Transverse colon (tissue), 4 donors: Measurements from ENCODE around the gene PGRMC2. TPM values are rescaled to one million over a fixed set of nuclear protein-coding genes. Genes with fewer than 3 reads are reported as not detected.

Experiments used
- DNase-seq: peaks from one replicate; pipeline ENCODE4 v3.0.0-alpha.2; 2019
- H3K27ac ChIP-seq, 4 donors: fragments of 200-600 bp; sonication (generic); 2 replicates each; pipeline ENCODE4 v1.5.1; 2016 to 2018; ENCODE audit warnings: inconsistent platforms in 4 of 4
- H3K27me3 ChIP-seq: fragments of 200-600 bp; sonication (generic); 2 replicates; pipeline ENCODE4 v1.5.1; 2017; ENCODE audit warnings: inconsistent platforms
- H3K36me3 ChIP-seq, 4 donors: fragments of 200-600 bp; sonication (generic); 2 replicates each; pipeline ENCODE4 v1.5.1; 2017 to 2019; ENCODE audit warnings: inconsistent platforms in 4 of 4
- H3K4me1 ChIP-seq, 4 donors: fragments of 200-600 bp; sonication (generic); 2 replicates each; pipeline ENCODE4 v1.5.1; 2017 to 2020; ENCODE audit warnings: inconsistent platforms in 4 of 4
- H3K4me3 ChIP-seq, 4 donors: fragments of 200-600 bp; sonication (generic); 1 replicate in 1 of 4; 2 replicates in 3 of 4; pipeline versions ENCODE4 v1.5.1 to v1.6.1; 2017 to 2019; ENCODE audit warnings: inconsistent platforms in 4 of 4
- H3K9me3 ChIP-seq, 2 donors: fragments of 200-600 bp; sonication (generic); 2 replicates each; pipeline ENCODE4 v1.5.1; 2017 to 2019; ENCODE audit warnings: inconsistent platforms in 2 of 2
- CTCF ChIP-seq, 5 experiments: fragments of 200-600 bp in 3 of 5; fragments of 450-650 bp in 2 of 5; sonication (generic) in 3 of 5; IDR thresholded peaks; 1 replicate in 2 of 5; 2 replicates in 3 of 5; pipeline ENCODE4 v1.5.1; 2016 to 2017; ENCODE audit warnings: antibody characterized with exemption in 5 of 5, inconsistent platforms in 3 of 5, mild to moderate bottlenecking in 2 of 5, moderate library complexity in 1 of 5
- EP300 ChIP-seq: sonication (generic); formaldehyde crosslinking; IDR thresholded peaks from one replicate; pipeline ENCODE4 v1.6.1; 2017; ENCODE audit warnings: antibody characterized with exemption, low read depth
- POLR2A ChIP-seq: fragments of 450-650 bp; IDR thresholded peaks from one replicate; pipeline ENCODE4 v1.6.1; 2016; ENCODE audit warnings: antibody characterized with exemption, mild to moderate bottlenecking, moderate library complexity
- POLR2AphosphoS5 ChIP-seq, 3 donors: sonication (generic); formaldehyde crosslinking; IDR thresholded peaks; one replicate each; pipeline ENCODE4 v1.6.1; 2016; ENCODE audit warnings: antibody characterized with exemption in 3 of 3
- WGBS, 2 donors: methylation state at CpG; one replicate each; pipeline ENCODE4 v1.1.5; 2018; ENCODE audit warnings: low coverage in 1 of 2; 5-methylcytosine and 5-hydroxymethylcytosine counted together
- in situ Hi-C, 4 donors: fragments of 200-750 bp; cut with MboI; loops; one replicate each; pipeline versions ENCODE4 v1.15.0 to v1.15.1; 2017; ENCODE audit warnings: low sequenced_read_pairs in 3 of 4, low pct_ligation_motif_present in 1 of 4, low pct_unique_long_range_greater_than_20kb in 1 of 4
- intact Hi-C: fragments of 100-400 bp; cut with DNase I; formaldehyde crosslinking; loops from one replicate; pipeline ENCODE4 v1.15.1; 2023; ENCODE audit warnings: low total_unique reads
- total RNA-seq, 4 donors: library from RNA; depleted of rRNA; stranded (reverse); fragments of >200 nt; gene quantifications; one replicate each; pipeline ENCODE4 v1.1.0, GENCODE V29; 2016

The PGRMC2 gene
- total RNA-seq, 4 donors from 2014 or later = 19.9 to 49.1 (median 31.4) TPM

- H3K27me3 ChIP-seq = no peaks in the 10 kb centered on the region
- in situ Hi-C loops (no loop called here), intact Hi-C loops (no loop called here)
- no peak for DNase-seq
- no peak overlapping the region for H3K4me3 ChIP-seq
- H3K36me3 ChIP-seq = no peaks in the 10 kb centered on the region
- H3K4me1 ChIP-seq = no peaks in the 10 kb centered on the region
- H3K27ac ChIP-seq = no peak overlapping the region
- no peaks in the 10 kb centered on the region for H3K9me3 ChIP-seq
- no peak for TF ChIP-seq EP300
- no peak for TF ChIP-seq CTCF (IDR thresholded peaks at IDR 0.05)
- TF ChIP-seq POLR2A = no peak
- no peak for TF ChIP-seq POLR2AphosphoS5 (IDR thresholded peaks at IDR 0.05)
- 61 to 66% methylated on average over 2 of the region's 2 CpGs for WGBS, 2 donors
Observed at GRCh38 chr4:128225148-128225547, 62.5 kb downstream of the PGRMC2 start.

GRCh38 chr4:128221586-128221985 lies 66.0 kb downstream of the PGRMC2 start:
- TF ChIP-seq POLR2AphosphoS5 (IDR thresholded peaks at IDR 0.05) (no peak), POLR2A (no peak), EP300 (no peak), CTCF (IDR thresholded peaks at IDR 0.05) (no peak)
- intact Hi-C loops (no loop called here), in situ Hi-C loops (no loop called here)
- H3K4me1 ChIP-seq = no peaks in the 10 kb centered on the region
- DNase-seq = no peak
- H3K9me3 ChIP-seq = no peaks in the 10 kb centered on the region
- H3K27me3 ChIP-seq = no peaks in the 10 kb centered on the region
- H3K4me3 ChIP-seq = no peak overlapping the region
- H3K27ac ChIP-seq = no peak overlapping the region
- H3K36me3 ChIP-seq = no peaks in the 10 kb centered on the region

- intact Hi-C loops (no loop called here), in situ Hi-C loops (no loop called here)
- no peak for DNase-seq
- Histone ChIP-seq H3K36me3 (no peaks in the 10 kb centered on the region), H3K9me3 (no peaks in the 10 kb centered on the region), H3K4me3 (no peak overlapping the region), H3K4me1 (no peaks in the 10 kb centered on the region), H3K27ac (no peak overlapping the region), H3K27me3 (no peaks in the 10 kb centered on the region)
- TF ChIP-seq EP300 = no peak
- TF ChIP-seq POLR2A = no peak
- no peak for TF ChIP-seq POLR2AphosphoS5 (IDR thresholded peaks at IDR 0.05)
- TF ChIP-seq CTCF (IDR thresholded peaks at IDR 0.05) = no peak
- WGBS, 2 donors = 50 to 64% methylated on average over 8 of the region's 8 CpGs
Observed at GRCh38 chr4:128220286-128221235, 67.1 kb downstream of the PGRMC2 start.

Other genes starting within 250 kb of the PGRMC2 start
- gene LARP1B, start 226.5 kb downstream of the PGRMC2 start, total RNA-seq = 10 to 100 TPM; 35.1 to 49.2 (median 40.1) TPM